ENCODE results near the gene METRNL. TPM values are rescaled to one million over a fixed set of nuclear protein-coding genes. Genes with fewer than 3 reads are reported as not detected.
"Not testable (repeated sequence)": the region's sequence is repeated elsewhere in the genome, so short reads cannot be mapped to it uniquely, and the experiment has no call there.

METRNL gene
- total RNA-seq, 1 donor from 2014 or later: 63.8 TPM

DNA sequence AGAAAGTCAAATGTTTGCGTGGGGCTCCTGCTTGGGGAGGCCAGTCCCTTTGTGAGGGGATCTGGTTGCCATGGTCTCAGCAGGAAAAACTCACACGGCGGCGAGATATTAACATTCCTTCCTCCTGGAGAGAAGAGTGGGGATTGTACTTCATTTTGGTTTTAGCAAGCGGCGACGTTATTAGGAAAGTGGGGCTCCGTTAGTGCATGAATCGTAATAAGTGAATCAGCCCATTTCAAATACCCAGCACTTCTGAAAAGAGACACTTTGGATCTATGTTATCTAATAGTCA is 41.6 kb upstream of the METRNL start:
- DNase-seq (ENCODE audit: low spot score): no peak
- Mint-ChIP-seq H3K4me1 (ENCODE audit: low read depth) (no peaks in the 10 kb centered on the region), H3K4me3 (ENCODE audit: unreplicated experiment) (no peak overlapping the region), H3K27ac (ENCODE audit: unreplicated experiment) (no peak overlapping the region), H3K27me3 (ENCODE audit: low read depth) (no peaks in the 10 kb centered on the region), H3K9me3 (ENCODE audit: low read depth) (peaks cover 23% of the 10 kb centered on the region), H3K36me3 (ENCODE audit: low read depth) (peaks cover 40% of the 10 kb centered on the region)
- TF ChIP-seq, protein P1, sequence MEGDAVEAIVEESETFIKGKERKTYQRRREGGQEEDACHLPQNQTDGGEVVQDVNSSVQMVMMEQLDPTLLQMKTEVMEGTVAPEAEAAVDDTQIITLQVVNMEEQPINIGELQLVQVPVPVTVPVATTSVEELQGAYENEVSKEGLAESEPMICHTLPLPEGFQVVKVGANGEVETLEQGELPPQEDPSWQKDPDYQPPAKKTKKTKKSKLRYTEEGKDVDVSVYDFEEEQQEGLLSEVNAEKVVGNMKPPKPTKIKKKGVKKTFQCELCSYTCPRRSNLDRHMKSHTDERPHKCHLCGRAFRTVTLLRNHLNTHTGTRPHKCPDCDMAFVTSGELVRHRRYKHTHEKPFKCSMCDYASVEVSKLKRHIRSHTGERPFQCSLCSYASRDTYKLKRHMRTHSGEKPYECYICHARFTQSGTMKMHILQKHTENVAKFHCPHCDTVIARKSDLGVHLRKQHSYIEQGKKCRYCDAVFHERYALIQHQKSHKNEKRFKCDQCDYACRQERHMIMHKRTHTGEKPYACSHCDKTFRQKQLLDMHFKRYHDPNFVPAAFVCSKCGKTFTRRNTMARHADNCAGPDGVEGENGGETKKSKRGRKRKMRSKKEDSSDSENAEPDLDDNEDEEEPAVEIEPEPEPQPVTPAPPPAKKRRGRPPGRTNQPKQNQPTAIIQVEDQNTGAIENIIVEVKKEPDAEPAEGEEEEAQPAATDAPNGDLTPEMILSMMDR (IDR thresholded peaks at IDR 0.05): no peak

DNA sequence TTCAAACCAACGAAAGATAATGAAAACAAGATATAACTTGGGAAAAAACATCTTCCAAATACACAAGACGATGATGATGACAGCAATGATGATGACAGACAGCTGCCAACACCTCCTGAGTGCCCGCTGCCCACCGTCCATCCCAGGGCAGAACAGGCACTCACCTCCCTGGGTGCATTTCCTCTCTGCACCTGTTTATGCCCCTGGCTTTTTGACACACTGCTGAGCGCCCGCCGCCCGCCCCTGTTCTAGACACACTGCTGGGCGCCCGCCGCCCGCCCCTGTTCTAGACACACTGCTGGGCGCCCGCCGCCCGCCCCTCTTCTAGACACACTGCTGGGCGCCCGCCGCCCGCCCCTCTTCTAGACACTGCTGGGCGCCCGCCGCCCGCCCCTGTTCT is 40.4 kb upstream of the METRNL start:
- not testable (repeated sequence) for H3K27ac Mint-ChIP-seq (ENCODE audit: unreplicated experiment); H3K27me3 Mint-ChIP-seq (ENCODE audit: low read depth); DNase-seq (ENCODE audit: low spot score); H3K4me3 Mint-ChIP-seq (ENCODE audit: unreplicated experiment); H3K4me1 Mint-ChIP-seq (ENCODE audit: low read depth)
- peaks cover 50% of the 10 kb centered on the region for H3K36me3 Mint-ChIP-seq (ENCODE audit: low read depth)
- H3K9me3 Mint-ChIP-seq (ENCODE audit: low read depth): peaks cover 35% of the 10 kb centered on the region

DNA sequence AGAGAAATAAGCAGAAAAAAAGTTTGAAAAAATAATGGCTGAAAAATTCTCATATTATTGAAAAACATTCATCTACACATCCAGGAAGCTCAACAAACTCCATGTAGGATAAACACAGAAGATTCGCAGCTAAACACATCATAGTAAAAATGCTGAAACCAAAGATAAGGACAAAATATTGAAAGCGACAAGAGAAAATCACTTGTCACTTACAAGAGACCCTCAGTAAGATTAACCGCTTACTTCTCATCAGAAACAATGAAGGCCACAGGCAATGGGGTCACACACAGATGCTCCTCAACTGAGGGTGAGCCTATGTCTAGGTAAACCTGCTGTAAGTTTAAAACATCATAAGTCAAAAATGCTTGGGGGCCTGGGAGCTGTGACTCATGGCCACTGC is 38.1 kb upstream of the METRNL start:
- Mint-ChIP-seq H3K27me3 (ENCODE audit: low read depth) (no peaks in the 10 kb centered on the region), H3K4me1 (ENCODE audit: low read depth) (no peaks in the 10 kb centered on the region), H3K4me3 (ENCODE audit: unreplicated experiment) (no peak overlapping the region), H3K9me3 (ENCODE audit: low read depth) (peaks cover 35% of the 10 kb centered on the region), H3K36me3 (ENCODE audit: low read depth) (peaks cover 49% of the 10 kb centered on the region), H3K27ac (ENCODE audit: unreplicated experiment) (no peak overlapping the region)
- TF ChIP-seq, protein P1 (IDR thresholded peaks at IDR 0.05): no peak
- DNase-seq (ENCODE audit: low spot score): no peak

DNA sequence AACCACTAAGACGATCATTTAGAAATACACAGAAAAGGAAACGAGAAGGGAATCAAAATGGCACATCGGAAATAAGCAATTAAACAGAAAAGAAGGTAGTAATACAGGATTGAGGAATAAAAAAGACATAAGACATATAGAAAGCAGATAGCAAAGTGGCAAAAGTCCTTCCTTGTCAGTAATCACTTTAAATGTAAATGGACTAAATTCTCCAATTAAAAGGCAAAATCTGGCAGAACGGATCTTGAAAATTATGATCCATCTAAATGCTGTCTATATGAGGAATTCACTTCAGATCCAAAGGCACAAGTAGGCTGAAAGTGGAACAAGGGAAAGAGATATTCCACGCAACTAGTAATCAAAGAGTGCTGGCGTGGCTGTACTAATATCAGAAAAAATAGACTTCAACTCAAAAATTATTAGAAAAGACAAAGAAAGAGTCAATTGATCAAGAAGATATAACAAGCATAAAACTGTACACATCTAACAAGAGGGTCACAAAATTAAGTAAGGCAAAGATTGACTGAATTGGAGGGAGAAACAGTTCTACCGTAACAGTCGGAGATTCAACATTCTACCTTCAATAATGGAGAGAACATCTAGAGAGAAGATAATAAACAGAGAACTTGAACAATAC is 36.8 kb upstream of the METRNL start:
- no peak for DNase-seq (ENCODE audit: low spot score)
- TF ChIP-seq, protein P1 (IDR thresholded peaks at IDR 0.05): no peak
- Mint-ChIP-seq H3K4me1 (ENCODE audit: low read depth) (no peaks in the 10 kb centered on the region), H3K27me3 (ENCODE audit: low read depth) (no peaks in the 10 kb centered on the region), H3K36me3 (ENCODE audit: low read depth) (peaks cover 42% of the 10 kb centered on the region), H3K9me3 (ENCODE audit: low read depth) (peaks cover 38% of the 10 kb centered on the region), H3K27ac (ENCODE audit: unreplicated experiment) (no peak overlapping the region), H3K4me3 (ENCODE audit: unreplicated experiment) (no peak overlapping the region)

DNA sequence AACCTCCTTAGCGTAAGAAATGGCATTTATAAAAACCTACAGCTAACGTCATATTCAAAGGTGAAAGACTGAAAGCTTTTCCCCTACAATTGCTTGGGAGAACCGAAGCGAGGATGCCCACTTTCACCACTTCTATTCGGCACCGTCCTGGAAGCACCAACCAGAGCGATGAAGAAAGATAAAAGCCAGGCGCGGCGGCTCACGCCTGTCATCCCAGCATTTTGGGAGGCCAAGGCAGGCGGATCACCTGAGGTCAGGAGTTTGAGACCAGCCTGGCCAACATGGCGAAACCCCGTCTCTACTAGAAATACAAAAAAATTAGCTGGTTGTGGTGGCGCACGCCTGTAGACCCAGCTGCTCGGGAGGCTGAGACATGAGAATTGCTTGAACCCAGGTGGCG is 34.9 kb upstream of the METRNL start:
- H3K27me3 Mint-ChIP-seq (ENCODE audit: low read depth); H3K4me3 Mint-ChIP-seq (ENCODE audit: unreplicated experiment); H3K4me1 Mint-ChIP-seq (ENCODE audit: low read depth); H3K27ac Mint-ChIP-seq (ENCODE audit: unreplicated experiment); DNase-seq (ENCODE audit: low spot score): not testable (repeated sequence)
- Mint-ChIP-seq H3K9me3 (ENCODE audit: low read depth) (peaks cover 38% of the 10 kb centered on the region), H3K36me3 (ENCODE audit: low read depth) (peaks cover 44% of the 10 kb centered on the region)

DNA sequence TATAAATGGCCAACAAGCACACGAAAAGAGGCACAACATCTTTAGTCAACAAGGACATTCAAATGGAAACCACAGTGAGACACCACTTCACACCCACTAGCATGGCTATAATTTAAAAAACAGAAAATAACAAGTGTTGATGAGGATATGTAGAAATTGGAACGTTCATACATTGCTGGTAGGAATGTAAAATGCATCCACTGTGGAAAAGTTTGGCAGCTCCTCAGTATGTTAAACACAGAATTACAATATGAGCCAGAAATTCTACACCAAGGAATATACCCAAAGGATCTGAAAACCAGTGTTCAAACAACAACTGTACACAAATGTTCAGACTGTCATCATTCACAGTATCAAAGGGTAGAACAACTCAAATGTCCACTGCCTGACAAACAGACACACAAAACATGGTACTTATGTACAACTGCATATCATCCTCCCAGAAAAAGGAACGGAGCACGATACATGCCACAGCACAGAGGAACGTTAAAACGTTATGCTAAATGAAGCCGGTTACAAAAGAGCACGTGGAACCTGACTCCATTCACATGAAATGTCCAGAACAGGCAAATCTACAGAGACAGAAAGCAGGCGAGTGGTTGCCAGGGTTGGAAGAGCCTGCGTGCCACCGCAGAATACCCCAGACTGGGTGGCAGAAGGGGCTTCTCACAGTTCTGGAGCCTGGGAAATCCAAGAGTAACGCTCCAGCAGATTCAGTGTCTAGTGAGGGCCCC is 32.8 kb upstream of the METRNL start:
- Mint-ChIP-seq H3K27me3 (ENCODE audit: low read depth) (no peaks in the 10 kb centered on the region), H3K4me3 (ENCODE audit: unreplicated experiment) (no peak overlapping the region), H3K9me3 (ENCODE audit: low read depth) (peaks cover 26% of the 10 kb centered on the region), H3K27ac (ENCODE audit: unreplicated experiment) (no peak overlapping the region), H3K4me1 (ENCODE audit: low read depth) (peaks cover 11% of the 10 kb centered on the region), H3K36me3 (ENCODE audit: low read depth) (peaks cover 29% of the 10 kb centered on the region)
- DNase-seq (ENCODE audit: low spot score): no peak
- TF ChIP-seq, protein P1 (IDR thresholded peaks at IDR 0.05): no peak

Measured in chondrocyte (in vitro differentiated cells).